ENCODE results near the gene GSAP. TPM values are rescaled to one million over a fixed set of nuclear protein-coding genes. Genes with fewer than 3 reads are reported as not detected.
"Not testable (repeated sequence)": the region's sequence is repeated elsewhere in the genome, so short reads cannot be mapped to it uniquely, and the experiment has no call there.

Gene GSAP, protein sequence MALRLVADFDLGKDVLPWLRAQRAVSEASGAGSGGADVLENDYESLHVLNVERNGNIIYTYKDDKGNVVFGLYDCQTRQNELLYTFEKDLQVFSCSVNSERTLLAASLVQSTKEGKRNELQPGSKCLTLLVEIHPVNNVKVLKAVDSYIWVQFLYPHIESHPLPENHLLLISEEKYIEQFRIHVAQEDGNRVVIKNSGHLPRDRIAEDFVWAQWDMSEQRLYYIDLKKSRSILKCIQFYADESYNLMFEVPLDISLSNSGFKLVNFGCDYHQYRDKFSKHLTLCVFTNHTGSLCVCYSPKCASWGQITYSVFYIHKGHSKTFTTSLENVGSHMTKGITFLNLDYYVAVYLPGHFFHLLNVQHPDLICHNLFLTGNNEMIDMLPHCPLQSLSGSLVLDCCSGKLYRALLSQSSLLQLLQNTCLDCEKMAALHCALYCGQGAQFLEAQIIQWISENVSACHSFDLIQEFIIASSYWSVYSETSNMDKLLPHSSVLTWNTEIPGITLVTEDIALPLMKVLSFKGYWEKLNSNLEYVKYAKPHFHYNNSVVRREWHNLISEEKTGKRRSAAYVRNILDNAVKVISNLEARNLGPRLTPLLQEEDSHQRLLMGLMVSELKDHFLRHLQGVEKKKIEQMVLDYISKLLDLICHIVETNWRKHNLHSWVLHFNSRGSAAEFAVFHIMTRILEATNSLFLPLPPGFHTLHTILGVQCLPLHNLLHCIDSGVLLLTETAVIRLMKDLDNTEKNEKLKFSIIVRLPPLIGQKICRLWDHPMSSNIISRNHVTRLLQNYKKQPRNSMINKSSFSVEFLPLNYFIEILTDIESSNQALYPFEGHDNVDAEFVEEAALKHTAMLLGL
- total RNA-seq (2014; rRNA removed; shearing (Covaris generic)): 4.4 and 6.9 TPM in 2 replicates

DNA sequence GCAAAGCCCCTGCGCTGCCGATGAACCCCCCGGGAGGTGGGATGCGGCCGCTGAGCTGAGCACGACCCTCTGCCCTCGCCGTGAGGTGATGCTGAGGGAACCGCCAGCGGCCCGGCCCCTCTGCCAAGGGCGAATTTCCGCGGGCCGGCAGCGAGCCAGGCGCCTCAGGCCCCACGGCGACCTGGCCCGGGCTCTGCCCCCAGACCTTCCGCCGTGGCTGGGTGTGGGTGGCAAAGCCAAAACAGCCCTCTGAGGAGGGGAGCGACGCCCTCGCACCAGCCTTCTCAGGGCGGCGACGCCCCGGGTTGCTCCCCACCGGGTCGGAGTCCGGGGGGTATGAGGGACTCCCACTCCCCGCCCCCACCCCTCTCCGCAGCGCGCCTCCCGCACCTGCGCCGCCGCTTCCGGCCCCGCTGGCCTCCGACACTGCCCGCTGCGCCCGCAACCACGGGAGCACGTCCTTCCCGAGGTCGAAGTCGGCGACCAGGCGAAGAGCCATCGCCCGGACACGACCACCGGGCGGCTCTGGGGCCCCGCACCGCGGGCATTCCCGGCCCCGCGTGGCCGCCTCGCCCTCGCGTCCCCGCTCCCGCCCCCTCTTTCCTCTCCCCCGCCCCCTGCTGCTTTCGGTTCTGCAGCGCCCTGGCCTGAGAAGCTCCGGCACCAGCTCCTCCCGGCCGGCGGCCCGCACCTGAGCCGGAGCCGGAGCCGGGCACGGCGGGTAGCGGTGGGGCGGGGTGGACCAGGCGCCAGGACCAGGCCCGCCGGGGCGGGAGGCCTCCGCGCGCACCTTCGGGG, at the start of gene GSAP:
Gene GSAP (minus strand): TSS at position 527 of the 798 bp plus-strand sequence. CDS start 28 bp downstream, at position 499.
- peak; percentile 67 for DNase-seq (ENCODE audit: low read depth)

DNA sequence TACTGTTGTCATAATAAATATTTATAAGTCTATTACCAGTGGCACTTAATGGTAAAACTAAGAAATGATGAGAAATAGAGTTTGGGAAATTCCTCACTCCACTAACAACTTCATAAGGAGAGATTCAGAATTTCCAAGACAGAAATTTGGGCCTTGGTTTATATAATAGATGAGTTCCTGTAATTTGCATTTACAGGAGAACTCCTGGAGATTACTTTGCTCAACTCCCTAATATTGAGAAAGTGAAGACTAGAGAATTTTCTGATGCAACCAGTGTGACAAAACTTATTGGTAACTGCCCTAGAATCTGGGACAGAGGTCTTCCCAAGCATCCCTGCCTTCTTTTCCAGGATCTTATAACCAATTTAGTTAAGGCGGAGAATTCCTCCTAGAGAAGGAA, 49.1 kb upstream of the GSAP start:
- DNase-seq (ENCODE audit: low read depth): no peak

DNA sequence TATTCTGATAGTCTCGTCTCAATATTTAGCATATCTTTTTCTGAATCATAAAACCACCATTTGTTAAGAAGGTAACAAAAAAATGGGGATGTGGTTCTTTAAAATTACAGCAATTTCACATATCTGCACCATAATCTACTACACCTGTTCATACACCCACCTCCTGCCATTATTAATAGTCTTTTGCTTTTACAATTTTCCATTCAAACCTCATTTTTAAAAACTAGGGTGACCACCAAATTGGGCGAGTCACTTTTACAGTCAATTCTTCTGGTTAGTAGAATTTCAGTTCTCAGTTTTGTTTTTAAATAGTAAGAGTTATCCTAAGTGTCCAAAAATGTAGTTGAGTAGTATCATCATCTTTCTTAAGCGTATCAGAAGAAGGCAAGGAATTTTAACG, 48.4 kb upstream of the GSAP start:
- no peak for DNase-seq (ENCODE audit: low read depth)

DNA sequence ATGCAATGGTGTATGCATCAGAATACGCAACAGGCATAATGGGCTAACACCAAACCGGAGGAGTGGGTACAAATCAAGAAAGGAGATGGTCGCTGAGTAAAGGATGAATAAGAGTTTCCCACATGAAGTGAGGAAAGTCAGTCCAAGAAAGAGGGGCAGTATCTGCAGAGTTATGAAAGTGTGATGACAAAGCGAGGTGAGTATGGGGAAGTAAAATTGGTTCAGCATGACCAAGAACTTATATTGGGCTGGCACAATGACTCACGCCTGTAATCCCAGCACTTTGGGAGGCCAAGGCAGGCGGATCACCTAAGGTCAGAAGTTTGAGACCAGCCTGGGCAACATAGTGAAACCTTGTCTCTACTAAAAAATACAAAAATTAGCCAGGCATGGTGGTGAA, 47.5 kb upstream of the GSAP start:
- peak; percentile 79 for DNase-seq (ENCODE audit: low read depth)

DNA sequence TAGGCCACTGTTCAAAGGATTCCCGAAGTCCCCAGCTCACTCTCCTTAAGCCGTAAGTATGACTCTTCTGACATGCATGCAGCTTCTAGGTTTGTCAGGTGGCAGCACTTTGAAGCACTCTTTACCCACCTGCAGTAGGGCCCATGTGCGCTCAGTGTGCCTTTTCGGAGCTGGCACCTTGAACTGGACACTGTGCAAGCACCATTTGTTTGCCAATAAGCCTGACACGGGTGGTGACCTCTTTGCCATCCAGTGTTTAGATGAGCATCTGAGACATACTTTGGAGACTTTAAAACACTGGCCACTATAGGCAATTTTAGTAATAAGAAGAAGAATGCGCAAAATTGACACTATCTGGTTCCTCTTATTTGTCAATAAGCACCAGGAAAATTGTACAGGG, 45.7 kb upstream of the GSAP start:
- no peak for DNase-seq (ENCODE audit: low read depth)

DNA sequence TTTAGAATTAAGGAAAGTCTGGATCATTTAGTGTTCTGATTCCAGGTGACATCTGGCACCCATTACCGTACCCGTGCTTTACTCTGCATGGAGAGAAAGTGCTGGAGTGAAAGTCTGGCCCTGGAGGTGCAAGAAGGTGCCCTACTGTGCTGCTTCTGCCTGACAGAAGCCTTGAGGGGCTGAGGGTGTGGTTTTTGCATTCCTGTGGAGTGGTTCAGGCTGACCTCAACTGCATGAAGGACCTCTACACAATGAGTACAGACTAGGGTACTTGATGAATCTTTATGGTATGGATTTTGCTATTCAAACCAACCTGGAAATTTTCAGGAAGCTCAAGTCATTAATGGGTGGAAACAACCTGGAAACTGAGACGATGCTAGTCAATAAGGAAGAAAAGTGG, 45.1 kb upstream of the GSAP start:
- peak; percentile 29 for DNase-seq (ENCODE audit: low read depth)

DNA sequence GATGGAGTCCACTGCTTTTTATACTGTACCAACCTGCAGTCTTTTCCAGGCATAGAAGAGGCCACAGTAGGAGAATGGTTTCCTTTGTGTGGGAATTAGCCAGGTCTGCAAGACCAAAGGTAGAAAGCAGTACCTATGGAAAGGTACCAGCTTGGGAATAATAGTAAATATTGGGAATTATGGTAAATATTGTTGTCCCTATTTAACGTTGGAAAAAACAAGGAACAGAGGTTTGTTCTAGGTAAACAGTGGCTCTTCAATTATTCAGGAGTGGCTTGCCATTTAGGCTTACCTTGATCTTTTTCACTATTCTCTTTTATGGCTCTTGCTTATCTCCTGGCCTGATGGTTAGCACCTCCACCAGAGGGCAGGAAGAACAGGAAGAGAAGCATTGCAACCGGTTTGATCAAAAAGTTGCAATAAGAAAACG, 43.9 kb upstream of the GSAP start:
- peak; percentile 11 for DNase-seq (ENCODE audit: low read depth)

DNA sequence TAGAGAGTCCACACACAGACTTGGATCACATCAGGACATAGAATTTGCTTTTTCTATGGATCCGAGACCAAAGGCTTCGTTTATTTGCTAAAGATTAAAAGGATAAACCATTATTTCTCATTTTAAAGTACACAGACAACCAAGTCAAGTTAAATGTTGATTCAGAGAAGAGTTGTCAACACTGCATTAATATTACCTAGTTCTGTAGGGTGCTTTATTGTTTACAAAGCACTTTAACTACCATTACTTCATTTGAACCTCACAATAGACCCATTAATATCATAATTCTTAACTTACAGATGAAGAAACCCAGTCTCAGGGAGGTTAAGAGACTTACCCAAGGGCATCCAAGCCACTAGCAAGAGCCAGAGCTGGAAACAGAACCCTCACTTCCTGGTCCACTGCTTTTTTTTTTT, 43.2 kb upstream of the GSAP start:
- DNase-seq (ENCODE audit: low read depth): no peak

DNA sequence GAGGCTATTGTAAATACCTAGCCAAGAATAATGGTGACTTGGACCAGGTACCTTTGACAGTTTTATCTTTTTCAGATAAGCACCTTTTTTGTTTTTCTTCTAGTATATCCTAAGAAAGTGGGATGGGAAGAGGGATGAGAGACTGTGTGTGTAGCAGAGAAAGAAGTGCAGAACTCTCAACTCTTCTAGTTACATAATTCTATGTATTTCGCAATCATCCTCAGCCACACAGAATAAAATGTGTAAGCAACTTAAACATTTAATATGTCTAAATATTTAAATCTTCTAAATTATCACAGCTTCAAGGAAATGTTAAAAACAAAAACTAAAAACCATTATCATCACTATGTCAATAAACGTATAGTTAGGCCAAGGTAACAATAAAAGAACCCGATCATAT, 42.6 kb upstream of the GSAP start:
- no peak for DNase-seq (ENCODE audit: low read depth)

DNA sequence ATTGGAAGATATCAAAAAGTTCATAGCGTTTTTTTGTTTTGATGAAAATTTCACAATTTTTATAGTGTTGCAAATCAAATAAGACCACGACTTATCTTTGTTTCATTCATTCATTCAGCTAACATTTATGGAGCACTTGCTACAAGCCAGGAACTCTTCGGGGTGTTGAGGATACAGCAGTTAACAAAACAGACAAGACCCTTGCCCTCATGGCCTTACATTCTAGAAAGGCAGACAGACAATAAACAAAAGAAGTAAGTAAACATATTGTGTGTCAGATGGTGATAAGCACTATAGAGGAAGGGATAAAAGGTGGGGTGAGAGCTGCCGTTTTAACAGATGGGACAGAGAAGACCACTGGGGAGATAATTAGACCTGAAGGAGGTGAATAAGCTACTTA, 41.6 kb upstream of the GSAP start:
- DNase-seq (ENCODE audit: low read depth): no peak

DNA sequence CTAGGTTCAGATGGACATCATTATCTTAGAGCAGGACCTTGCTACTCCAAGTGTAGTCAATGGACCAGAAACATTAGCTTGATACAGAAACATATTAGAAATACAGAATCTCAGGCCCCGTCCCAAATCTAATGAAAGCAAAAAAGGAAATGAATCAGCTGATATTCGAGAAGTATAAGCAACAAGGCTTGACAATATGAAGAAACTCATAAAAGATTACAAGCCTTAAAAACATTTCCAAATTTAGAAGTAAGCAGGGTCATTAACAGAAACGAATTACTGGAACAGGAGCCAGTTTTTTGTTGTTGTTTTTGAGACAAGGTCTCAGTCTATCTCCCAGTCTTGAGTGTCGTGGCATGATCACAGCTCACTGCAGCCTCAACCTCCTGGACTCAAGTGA, 40.5 kb upstream of the GSAP start:
- peak; percentile 31 for DNase-seq (ENCODE audit: low read depth)

DNA sequence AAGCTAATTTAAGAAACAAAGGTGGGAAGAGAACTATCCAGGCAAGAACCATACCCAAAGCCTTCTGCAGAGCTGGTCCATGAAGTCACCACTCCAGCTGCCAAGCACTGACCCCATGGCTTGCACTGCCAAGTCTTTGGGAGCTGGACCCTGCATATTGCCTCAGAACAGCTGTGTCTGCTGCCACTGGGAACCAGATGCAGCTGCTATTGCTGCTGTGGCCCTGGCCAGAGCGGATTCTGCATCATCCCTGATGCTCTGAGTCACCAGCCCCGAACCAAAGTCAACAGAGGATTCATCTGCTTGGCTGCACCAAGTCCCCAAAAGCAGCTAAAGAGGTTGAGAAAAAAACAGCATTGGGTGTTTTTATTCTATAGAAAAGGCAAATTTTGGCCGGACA, 39.2 kb upstream of the GSAP start:
- peak; percentile 84 for DNase-seq (ENCODE audit: low read depth)

DNA sequence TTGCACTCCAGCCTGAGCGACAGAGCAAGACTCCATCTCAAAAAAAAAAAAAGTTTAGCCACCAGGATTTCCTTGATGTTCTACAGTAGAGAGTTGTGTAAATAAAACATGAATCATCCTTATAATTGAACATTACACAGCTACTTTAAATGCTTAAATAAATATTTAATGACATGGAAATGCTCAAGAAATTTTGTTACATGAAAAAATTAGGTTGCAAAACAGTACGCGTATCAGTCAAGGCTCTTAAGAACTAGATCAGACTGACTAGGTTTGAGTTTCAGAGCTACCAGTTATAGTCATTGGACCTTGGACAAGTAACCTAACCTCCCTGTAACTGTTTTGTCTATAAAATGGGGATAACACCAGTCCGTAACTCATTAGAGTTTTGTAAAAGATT, 38.7 kb upstream of the GSAP start:
- DNase-seq (ENCODE audit: low read depth): peak; percentile 13

DNA sequence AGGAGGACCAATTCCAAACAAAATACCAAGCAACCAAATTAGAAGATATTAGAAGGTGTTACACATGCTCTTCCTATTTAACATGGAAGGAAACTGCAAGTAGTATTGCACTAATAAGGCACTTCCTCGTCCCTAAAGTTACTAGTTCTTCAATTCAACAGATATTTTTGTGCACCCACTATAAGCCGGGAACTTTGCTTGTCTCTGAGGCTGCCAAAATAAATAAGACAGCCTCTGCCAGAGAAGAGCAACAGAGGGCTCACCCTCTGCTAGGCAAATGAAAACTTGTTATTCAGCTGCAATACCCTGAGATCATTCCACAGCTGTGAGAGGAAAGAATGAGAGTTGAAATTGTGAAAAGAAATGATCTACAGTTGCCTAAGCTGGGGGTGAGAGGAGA, 37.4 kb upstream of the GSAP start:
- DNase-seq (ENCODE audit: low read depth): no peak

DNA sequence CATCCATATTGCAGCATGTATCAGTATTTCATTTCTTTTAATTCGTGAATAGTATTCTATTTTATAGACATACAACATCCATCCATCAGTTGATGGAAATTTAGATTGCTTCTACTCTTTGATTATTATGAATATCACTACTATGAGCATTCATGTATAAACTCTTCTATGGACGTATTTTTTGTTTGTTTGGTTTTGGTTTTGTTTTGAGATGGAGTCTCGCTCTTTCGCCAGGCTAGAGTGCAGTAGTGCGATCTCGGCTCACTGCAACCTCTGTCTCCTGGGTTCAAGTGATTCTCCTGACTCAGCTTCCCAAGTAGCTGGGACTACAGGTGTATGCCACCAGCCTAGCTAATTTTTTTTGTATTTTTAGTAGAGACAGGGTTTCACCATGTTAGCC, 35.8 kb upstream of the GSAP start:
- not testable (repeated sequence) for DNase-seq (ENCODE audit: low read depth)

DNA sequence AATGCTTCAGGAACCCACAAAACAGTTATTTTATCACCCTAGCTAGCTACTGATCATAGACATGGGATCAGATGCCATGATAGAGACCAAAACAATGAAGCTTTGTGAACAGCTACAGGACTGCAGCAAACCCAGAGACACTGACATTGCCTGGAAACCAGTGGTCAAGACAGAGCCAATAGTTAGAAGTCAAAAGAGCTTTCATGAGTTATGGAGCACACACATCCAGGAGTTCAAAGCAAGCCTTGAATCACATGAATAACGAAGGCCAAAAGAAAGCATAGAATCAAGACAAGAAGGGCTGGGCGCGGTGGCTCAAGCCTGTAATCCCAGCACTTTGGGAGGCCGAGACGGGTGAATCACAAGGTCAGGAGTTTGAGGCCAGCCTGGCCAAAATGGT, 34.5 kb upstream of the GSAP start:
- no peak for DNase-seq (ENCODE audit: low read depth)

DNA sequence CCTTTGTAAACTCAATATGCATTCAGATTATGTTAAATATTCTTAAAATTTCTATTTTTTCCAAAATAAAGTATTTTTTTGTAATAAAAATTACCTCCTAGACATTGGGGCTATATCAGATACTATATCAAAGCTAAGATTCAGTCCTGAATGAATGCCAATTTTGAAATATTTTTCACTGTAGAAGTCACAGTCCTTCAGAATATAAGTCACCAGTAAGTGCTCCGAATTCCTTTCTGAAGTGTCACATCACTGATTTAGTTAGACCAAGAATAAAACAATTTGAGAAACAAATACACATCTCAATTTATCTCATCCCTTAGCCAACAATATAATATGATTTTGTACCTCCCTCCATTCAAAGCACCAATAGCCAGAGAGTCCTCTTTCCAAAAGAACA, 33.9 kb upstream of the GSAP start:
- DNase-seq (ENCODE audit: low read depth): peak; percentile 63

DNA sequence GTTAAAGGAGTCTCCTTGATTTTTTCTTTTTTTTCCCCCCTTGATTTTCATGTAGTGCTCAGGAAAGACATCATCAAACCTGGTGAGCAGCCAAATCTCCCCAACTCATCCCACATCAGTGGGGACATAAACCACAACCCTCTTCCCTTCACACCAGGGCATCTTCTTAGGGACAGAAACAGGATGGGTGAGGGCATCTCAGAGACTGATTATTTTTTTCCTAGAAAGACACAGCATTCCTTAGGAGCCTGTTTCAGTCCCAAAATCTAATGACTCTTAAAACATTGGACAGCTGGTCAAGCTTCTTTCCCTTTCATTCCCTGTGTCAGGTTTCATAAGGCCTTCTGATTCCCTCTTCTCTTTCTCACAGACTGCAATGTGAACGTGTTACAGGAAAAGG, 31.5 kb upstream of the GSAP start:
- peak; percentile 25 for DNase-seq (ENCODE audit: low read depth)

DNA sequence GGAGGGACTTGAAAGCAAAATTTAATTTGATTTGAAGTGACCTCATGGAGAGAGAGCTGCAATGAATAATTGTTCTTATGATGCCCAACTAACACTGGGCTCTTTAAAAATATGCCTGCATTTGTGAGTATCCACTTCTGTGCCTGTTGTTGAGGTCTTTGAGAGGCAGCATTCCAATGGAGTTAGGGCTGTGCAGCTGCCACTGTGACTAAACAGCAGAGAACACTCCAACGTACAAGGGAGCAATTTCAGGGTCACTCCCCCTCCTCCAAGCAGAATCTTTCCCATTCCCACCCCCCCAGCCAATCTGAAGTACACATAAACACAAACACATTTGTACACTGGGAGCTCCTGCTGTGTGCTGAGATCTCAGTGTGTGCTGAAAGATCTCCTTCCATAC, 28.0 kb upstream of the GSAP start:
- DNase-seq (ENCODE audit: low read depth): peak; percentile 50

DNA sequence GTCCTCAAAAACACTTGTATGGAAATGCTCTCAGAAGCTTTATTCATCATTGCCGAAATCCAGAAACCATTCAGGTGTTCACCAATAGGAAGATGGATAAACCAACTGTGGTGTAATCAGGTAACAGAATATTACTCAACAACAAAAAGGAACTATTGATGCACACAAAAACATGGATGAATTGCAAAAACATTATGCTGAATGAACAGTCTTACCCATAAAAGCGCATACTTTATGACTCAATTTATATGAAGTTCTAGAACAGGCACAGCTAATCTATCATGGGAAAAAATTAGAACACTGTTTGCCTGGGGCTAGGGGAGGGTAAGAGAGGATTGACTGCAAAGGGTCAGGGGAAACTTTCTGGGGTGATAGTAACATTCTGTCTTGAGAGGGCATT, 26.9 kb upstream of the GSAP start:
- DNase-seq (ENCODE audit: low read depth): peak; percentile 22

DNA sequence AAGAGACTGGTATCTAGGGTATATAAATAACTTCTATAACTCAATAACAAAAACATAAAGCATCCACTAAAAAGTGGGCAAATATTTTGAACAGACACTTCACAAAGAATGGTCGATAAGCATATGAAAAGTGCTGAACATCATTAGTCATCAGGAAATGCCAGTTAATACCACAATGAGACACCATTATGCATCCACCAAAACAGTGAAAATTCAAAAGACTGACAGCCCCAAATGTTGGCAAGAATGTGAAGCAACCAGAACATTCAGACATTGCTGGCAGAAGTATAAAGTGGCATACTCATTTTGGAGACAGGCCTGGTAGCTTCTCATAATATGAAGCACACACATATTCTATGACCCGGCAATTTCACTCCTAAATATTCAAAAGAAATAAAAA, 26.5 kb upstream of the GSAP start:
- peak; percentile 90 for DNase-seq (ENCODE audit: low read depth)

DNA sequence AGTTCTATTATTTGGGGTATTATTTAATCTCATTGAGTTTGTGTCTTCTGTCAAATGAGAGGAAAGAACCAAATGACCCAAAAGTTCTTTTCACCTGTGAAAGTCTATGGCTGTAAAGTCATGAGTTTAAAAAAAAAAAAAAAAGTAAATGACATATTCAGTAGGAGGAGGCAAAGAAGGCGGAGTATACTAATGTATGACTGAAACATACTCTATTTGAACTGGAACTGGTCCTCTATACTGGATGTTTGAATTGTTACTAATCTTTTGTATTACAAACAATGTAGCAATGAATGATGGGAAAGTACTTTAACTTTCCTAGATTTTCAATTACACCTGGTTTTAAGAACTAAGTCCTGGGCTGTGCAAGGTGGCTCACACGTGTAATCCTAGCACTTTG, 24.9 kb upstream of the GSAP start:
- DNase-seq (ENCODE audit: low read depth): no peak
